GM21515 (cell line): ENCODE measurements around the gene PTPRN2.

Source experiments
- ATAC-seq: cut with Tn5 transposase; IDR thresholded peaks from one replicate; pipeline ENCODE4 v1.9.1; 2021; ENCODE audit not compliant: unreplicated experiment

The PTPRN2 gene

DNA sequence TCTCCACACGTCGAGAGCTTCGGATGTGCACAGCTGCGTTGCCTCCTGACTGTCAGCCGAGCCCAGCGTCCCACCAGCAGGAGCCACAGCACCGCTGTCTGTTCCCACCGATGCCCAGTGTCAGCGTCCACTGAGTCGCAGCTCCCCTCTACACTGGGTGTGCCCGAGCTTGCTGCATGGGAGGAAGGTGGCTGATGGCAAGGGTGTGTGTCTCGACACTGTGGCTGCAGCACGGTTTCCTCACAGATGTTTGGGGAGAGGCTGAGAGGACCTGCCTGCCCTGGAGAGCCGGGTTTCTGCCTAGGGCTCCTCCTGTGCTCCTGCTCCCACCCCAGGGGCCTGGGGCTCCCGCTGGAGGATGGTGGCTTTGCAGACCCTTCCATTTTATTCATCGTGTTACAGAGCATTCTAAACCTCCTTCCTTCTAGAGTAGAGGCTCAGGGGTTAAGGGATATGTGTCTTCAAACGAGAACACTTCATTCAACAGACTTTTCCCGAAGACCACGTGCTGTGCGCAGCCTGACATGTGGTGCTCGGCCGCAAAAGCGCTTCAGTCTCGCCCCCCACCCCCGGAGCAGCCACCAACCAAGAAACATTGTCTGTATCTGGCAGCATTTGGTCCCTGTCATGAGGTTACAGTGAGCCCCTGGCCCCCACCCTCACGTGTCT, 866.0 kb downstream of the PTPRN2 start:
- no peak for ATAC-seq

DNA sequence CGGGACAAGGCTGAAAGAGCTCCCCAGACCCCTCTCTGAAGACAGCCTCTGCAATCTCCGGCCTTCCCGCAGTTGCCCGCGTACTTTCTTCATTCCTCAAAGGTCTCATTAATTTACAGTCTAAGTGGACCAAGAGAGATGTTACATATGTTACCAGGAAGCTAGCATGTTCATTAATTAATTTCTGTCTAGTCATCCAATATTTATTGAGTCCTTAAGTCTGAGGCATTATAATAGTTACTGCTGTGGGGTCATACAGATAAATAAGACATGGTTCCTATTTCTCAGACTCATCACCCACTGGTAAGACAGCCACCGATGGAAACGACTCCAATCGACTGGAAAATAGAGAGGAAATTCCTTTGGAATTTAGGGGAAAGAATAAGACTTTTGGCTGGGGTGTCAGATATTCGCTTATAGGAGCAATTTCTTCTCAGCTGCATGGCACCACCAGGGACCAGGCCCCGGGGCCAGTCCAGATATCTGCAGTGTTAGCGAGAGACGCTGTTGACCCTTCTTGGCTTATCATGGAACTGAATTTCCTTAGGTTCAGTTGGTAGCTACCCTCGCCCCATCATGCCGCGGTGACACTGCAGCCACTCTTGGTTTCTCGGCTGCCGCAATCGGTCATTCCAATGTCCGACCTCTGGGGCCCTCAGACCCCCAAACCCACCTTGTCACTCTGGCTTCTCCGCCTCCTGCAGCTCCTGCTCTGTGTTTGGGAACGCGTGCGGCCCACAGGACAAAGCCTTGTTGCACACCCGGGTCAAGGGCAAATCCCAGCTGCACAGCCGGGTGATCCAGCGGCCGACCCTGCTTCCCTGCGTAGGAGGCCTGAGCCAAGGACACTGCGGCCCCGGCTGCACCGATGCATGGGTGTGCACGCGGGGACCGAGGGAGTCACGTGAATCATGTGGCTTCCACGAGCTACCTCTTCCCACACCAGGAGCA, 867.6 kb downstream of the PTPRN2 start:
- no peak for ATAC-seq

DNA sequence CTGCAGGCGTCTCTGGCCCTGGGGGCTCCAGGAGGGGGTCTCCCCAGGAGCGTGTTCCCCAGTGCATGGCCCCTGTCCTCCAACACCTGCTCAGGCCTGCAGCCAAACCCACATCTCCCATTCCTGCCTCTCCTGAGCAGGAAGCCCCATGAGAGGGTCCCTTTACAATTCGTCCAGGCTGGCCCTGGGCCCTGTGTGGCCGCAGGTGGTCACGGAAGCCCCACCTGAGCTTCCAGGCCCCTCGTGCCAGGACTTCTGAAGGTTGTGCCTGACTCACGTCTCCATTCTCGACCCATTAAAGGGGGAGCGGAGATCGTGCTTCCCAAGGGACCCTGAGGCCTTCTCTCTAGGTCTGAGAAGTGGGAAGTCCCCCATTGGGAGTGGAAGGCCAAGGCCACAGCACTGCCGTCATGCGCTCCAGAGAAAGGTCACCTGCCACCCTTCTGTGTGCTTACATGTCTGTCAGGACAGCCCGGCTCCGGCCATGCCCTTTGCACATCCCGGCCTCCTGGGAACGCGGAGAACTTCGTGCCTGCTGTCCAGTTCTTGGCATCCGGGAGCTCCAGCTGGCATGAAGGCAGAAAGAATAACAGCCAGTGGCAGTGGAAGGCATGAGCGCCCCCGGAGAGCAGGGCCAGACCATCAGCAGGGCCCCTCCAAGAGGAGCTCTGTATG, 868.5 kb downstream of the PTPRN2 start:
- ATAC-seq: no peak

DNA sequence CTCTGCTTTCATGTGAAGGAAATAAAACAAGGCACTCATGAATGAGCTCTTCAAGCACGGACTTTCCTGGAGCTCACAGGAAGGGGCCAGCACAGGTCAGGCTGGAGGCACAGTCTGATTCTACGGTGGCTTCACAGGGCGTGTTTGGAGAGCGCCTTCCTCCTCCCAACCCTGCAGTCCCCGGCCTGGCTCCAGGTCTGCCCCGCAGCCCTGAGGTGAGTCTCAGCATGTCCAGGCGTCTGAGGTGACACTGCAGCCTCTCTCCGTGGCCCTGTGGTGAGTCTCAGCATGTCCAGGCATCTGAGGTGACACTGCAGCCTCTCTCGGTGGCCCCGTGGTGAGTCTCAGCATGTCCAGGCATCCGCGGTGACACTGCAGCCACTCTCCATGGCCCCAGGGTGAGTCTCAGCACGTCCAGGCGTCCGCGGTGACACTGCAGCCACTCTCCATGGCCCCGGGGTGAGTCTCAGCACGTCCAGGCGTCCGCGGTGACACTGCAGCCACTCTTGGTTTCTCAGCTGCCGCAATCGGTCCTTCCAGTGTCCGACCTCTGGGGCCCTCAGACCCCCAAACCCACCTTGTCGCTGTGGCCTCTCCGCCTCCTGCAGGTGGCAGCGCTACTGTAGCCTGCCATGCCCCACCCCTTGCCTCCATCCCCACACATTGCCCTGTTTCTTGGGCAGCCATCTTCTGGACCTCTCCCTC, 869.2 kb downstream of the PTPRN2 start:
- no peak for ATAC-seq

DNA sequence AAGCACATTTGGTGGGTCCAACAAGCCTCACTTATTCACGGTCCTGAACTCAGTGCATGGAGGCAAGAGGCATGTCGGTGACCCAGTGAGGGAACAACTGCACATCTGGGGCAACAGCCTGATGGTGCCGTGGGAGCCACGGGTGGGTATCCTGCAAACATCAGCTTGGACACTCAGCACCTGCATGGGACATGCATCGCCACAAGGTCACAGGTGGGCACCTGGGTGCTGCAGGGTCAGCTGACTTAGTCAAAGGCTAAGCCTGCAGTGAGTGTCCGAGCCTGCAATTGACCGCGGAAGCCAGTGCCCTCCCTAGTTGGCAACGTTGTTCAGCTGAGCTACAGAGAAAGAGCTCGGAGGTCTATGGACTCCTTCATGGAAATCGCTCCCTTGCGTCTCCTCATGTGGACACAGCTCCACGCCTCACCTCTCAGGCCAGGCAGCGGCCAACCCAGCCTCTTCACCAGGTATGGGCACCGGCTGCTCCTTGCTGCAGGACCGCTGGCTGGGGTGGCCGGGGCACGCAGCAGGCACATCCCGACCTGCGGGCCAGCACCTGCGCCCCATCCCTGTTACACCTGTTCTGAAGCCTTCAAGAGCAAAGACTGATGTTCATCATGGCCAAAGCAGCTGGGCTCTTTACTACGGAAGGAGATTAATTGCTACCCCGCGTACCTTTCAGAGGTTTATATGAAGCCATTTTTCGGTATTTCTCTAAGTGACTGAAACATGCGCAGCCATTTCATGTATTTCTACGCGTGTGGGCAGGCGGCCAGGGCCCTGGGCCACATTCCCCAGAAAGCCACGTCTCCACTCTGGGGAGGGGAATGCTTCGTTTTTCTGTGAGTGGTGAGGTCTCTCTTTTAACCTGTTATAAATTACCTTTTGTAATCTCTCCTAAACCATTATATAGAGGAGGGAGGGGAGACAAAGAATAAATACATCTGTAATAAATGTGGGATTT, 870.1 kb downstream of the PTPRN2 start:
- no peak for ATAC-seq

DNA sequence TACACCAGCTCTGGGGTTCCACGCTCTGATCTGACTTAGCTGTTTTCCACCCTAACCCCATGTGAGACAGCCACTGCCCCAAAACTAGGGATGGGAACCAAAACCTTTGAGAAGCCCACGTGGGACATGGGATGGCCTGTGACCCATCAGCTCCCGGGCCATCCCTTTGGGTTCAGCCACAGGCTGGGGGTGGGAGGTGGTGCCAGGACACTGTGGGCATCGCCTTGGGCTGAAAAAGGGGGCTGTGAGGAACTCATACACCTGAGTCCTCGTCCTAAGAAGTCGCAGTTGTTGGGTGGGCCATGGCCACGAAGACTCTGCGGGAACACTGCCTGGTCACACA, 871.7 kb downstream of the PTPRN2 start:
- ATAC-seq: no peak

DNA sequence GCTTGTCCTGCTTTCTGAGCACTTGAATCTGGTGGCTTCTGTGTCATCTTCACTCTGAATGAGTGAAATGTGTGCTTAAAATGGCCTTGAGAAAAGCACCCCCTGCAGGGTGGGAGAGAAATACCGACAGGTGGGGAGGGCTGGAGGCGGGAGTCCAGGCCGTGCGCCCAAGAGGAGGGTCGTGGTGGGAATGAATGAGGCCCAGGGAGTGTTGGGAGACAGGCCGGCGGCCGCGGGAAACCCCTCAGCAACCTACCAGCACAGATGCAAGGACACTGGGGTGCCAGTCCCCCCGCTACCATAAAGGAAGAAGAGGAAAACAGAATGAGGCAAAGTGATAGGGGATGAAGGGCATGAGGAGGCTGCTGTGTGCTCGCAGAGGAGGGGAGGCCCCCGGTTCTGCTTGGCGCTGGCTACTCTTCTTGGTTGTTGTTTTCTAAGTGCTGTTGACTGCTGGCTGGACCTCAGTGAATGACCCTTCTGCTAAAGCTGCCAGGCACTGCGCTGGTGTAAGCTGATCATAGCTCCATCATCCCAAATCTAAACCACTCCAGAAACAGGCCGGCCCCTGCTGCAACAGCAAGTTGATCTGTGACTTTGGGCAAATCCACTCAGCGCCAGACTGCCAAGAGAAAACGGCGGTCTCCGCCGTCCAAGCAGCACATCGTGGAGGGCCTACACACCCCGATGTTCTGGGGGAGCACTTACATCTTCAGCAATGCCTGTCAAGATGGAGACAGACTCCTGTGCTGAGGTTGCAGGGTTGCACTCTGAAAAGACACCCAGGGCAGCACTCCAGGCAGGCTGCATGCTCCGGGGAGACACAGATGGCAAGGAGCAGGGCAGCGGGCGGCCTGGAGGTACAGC, 872.3 kb downstream of the PTPRN2 start:
- ATAC-seq: no peak

DNA sequence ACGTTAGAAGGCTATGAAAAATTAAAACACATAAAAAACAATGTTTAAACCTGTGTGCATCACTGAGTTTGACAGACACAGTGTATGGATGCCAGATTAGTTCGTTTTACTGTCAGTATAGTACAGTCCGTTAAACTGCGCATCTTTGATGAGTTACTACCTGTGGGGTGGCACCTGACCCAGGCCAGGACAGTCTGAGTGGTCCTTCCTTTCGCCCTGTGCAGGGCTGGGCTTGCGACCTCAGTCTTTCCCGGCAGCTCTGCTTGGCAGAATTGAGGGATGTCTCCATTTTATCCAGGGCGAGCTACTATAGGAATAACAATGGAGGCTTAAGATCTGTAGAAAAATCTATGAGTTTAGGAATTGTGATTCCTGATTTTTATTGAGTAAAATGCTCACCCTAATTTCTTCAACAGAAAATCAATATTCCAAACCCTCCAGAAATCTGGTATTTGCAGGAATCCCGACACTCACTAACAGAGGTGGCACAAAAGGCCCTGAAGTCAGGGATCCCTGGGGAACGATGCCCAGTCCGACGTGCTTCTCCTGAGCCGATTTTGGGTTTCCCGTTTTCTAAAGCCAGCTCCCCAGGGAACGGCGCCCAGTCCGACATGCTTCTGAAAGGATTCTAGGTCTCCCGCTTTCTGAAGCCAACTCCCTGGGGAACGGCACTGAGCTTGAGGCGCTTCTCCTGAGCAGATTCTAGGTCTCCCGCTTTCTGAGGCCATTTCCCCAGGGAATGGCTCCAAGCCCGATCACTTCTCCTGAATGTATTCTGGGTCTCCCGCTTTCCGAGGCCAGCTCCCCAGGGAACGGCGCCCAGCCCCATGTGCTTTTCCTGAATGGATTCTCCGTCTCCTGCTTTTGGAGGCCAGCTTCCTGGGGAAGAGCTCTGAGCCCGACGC, 873.2 kb downstream of the PTPRN2 start:
- no peak for ATAC-seq

DNA sequence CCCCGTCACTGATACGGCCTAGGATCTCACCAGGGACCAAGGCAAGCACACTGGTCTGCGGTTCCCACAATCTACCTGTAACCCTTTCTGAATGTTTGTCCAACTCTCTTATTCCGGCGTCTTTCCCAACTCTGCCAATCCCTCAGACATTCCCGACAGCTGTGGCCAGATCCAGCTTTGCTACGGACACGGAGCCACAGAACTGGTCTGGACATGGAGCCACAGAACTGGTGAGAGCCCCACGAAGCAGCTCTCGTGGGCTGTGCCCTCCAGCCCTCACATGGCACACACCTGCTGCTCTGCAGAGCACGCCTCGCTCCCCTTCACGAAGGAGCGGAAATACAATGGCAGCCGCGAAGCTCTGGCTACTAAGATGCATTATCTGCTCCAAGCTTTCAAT, 874.0 kb downstream of the PTPRN2 start:
- no peak for ATAC-seq

DNA sequence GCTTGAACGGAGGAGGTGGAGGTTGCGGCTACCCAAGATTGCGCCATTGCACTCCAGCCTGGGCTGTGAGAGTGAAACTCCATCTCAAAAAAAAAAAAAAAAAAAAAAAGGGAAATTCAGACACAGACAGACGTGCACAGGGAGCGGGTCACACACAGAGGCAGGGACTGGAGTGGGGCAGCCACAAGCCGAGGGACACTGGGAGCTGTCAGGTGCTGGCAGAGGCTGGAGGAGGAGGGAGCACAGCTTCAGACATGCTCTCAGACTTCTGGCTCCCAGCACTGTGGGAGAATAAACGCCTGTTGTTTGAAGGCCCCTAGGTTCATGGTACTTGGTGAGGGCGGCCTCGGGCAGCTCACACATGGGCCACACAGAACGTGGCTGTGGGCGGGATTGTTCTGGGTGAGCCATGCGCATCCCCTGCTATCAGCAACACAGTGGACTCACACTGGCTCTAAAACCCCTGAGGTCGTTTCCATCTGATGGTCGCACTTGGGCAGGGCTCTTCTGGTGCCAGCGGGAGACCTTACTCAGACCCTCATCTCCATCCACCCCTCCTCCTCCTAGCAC, 874.9 kb downstream of the PTPRN2 start:
- no peak for ATAC-seq

DNA sequence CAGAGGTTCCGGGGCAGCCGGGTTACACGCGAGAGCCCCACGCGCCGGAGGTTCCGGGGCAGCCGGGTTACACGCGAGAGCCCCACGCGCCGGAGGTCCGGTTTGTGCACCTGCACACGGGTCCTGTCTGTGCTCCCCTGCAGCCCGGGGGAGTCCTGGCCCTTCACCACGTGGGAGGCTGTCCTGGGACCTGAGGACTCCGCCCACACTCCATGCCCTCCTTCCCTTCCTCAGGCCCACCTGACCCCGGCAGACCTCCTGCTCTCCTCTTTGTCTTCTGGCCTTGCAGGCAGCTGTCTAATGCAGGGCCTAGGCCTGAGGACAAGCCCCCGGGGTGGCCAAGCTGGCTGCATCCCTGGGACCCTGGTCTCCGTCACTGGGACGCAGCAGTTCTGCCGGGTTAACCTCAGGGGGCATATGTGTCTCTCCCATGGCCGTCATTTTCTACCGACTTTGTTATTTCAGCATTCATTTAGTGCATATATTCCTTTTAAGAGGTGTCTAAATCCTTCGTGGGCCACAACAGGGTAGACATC, 876.2 kb downstream of the PTPRN2 start:
- no peak for ATAC-seq

DNA sequence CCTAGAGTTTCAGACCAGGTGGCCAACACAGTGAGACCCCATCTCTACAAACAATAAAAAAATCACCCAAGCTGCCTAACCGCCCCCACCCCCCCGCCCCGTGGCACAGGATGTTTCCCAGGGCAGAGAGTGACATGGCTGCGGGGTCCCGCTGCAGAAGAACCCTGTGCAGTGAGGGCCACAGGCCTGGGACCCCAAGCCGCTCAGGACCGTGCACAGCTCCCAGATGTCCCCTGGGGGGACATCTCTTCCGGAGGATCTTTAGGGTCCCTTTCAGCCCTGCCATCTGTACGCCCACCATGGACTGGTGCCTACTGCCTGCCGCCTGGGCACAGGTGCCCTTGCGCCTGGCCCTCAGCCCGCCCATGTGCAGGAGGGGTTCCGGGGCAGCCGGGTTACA, 877.2 kb downstream of the PTPRN2 start:
- ATAC-seq: no peak

DNA sequence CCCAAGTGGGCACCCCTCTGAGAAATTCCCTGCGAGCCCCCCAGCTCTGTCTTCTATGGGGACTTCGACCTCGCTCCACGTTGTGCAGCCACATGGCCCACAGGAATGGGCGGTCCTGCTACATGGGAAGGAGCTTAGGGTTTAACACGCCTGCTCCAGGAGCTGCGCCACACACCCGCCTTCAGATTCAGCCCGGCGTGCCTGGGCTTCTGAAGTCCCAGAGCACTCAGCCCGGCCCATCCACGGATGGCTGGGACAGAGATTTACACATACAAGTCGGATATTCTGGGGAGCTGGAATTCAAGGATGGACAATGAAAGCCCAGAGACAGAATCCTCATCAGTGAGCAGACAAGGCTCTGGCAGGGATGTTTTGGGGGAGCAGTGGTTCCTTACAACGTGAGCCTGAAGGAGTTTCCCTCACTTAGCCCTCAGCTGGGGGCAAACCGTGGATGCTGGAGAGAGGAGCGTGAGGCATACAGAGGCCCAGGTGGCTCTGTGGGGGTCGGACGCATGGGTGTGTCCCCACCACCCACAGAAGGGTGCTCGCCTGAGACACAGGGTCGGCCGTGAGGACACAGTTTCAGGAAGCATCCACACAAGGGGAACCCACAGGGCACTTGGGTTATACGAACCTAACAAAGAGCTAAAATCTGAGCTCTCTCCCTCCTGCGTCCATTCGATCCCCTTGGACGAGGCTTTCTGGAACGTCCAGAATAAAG, 877.9 kb downstream of the PTPRN2 start:
- ATAC-seq: no peak

DNA sequence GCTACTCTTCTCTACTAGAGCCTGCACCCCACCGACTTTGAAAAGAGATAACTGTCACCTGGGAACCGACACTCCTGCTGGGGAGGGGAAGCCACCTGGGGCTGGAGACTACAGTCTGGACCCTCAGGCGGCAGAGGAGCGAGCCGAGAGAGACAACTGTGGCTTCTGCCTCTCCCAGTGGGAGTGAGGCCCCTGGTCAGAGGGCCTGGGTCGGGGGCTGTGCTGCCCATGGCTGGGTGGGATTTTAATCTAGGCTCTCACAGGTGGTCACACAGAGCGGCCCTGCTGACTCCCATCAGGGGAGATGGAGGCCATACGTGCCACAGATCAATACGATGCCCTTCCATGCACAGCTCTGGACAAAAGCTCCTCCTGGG, 878.7 kb downstream of the PTPRN2 start:
- ATAC-seq: no peak

DNA sequence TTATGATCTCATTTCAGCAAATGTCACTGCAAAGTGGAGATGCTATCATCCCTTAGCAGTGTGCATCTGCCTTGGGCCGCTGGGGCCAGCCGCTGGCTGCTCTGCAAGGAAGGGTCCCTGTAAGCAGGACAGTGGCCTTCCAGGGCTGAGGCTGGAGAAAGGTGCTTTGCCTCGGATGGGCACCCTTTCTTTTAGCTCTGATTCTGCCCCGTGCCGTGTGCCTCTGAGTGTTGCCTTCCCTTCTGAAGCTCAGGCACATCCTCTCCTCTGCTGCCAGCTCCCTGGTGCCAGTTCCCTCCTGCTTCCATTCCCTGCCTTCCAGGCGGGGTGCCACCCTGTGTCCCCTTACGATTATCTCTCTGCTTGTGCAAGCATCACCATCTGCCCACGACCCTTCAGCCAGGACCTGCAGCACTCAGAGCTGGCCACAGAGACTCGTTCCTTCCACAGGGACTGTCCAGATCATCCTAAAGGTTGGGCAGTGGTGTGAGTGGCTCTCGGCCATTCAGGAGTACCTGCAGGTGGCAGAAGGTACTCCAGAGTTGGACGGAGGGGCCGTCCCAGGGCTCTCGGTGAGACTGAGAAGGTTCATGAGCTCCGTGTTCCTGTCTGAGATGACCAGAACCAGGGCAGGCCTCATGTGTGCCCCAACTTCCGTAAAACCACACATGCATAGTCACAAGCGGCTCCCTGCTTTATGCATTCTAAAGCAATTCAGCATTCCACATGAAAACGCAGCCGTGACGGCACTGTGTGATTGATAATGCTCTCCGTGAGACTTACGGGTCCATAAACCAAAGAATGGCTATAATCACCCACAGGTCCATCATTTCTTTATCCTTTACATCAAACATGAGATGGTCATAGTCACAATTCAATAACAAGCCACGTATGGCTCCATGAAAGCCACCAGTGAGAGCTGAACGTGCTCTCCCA, 879.4 kb downstream of the PTPRN2 start:
- ATAC-seq: no peak

DNA sequence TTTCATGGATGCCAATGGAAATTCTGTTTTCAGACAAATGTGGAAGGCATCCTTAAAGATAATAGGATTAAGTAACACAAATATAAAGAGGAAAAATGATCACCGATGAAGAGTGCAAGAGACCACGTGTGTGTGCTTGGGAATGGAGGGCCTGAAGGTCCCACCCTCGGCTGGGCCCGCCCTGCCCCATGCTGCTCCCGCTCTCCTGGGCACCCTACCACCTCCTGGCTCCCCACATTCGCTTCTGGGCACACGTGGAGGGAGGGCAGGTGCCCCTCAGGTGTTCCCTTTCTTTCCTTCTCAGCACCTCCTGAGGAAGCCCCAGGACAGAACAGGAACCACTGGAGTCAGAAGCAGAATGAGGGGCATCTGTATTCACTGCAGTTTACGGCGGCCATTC, 883.3 kb downstream of the PTPRN2 start:
- no peak for ATAC-seq
